Stimulated activated CD8-positive, alpha-beta memory T cell treated with anti-CD3 and anti-CD28 coated beads, Interleukin-12 subunit alpha, Interleukin-12 subunit beta, amount 100 ng/mL, for 1 hour (primary cell): Measurements from ENCODE around the gene BDP1.
"Not testable (repeated sequence)": the region's sequence is repeated elsewhere in the genome, so short reads cannot be mapped to it uniquely, and the experiment has no call there.

ENCODE experiments used
- DNase-seq: peaks from one replicate; pipeline ENCODE4 v3.0.0-alpha.2; 2020; ENCODE audit warnings: low read depth

BDP1 gene

GRCh38 chr5:71569748-71570509, 114.5 kb downstream of the BDP1 start:
- no peak for DNase-seq

- not testable (repeated sequence) for DNase-seq
These were observed 116.4 kb downstream of the BDP1 start for GRCh38 chr5:71571811-71572210.

- no peak for DNase-seq
These were observed 118.1 kb downstream of the BDP1 start for GRCh38 chr5:71573591-71573990.

GRCh38 chr5:71575588-71575987, 120.1 kb downstream of the BDP1 start:
- not testable (repeated sequence) for DNase-seq

GRCh38 chr5:71576241-71576640, 120.8 kb downstream of the BDP1 start:
- no peak for DNase-seq

GRCh38 chr5:71577839-71578238, 122.4 kb downstream of the BDP1 start:
- DNase-seq: not testable (repeated sequence)

GRCh38 chr5:71582945-71583584, 127.6 kb downstream of the BDP1 start:
- DNase-seq: no peak

GRCh38 chr5:71586052-71586940, 130.8 kb downstream of the BDP1 start:
- no peak for DNase-seq

- DNase-seq: peak; percentile 92
These were observed 131.7 kb downstream of the BDP1 start, which contains the start of gene MCCC2 for GRCh38 chr5:71586941-71587765. TSS of gene MCCC2 (plus strand) at chr5:71587340. CDS start at chr5:71587426, 86 bp downstream.

- no peak for DNase-seq
These were observed 132.5 kb downstream of the BDP1 start for GRCh38 chr5:71587766-71588532.

- DNase-seq: no peak
These were observed 133.1 kb downstream of the BDP1 start for GRCh38 chr5:71588533-71588885.

GRCh38 chr5:71589903-71590302, 134.5 kb downstream of the BDP1 start:
- DNase-seq: no peak

GRCh38 chr5:71591100-71591499, 135.6 kb downstream of the BDP1 start:
- DNase-seq: no peak

- no peak for DNase-seq
These were observed 140.7 kb downstream of the BDP1 start for GRCh38 chr5:71596169-71596568.

- no peak for DNase-seq
These were observed 141.6 kb downstream of the BDP1 start for GRCh38 chr5:71597001-71597400.

- DNase-seq: no peak
These were observed 145.3 kb downstream of the BDP1 start for GRCh38 chr5:71600783-71601182.

GRCh38 chr5:71601222-71602026, 146.0 kb downstream of the BDP1 start:
- peak; percentile 58 for DNase-seq

- not testable (repeated sequence) for DNase-seq
These were observed 154.5 kb downstream of the BDP1 start for GRCh38 chr5:71609916-71610315.

GRCh38 chr5:71615809-71616208, 160.4 kb downstream of the BDP1 start:
- DNase-seq: no peak
